PFSK-1 (cell line): ENCODE measurements around the gene YWHAG.

Experiments
- FOXP2 ChIP-seq: optimal IDR thresholded peaks from 2 replicates; pipeline ENCODE3; 2011; ENCODE audit warnings: borderline replicate concordance, control low read depth, inconsistent platforms; ENCODE audit not compliant: insufficient read depth; ENCODE audit errors: extremely low read length, extremely low read depth
- POLR2AphosphoS5 ChIP-seq: IDR thresholded peaks from 2 replicates; pipeline ENCODE4 v1.6.1; 2012; ENCODE audit warnings: low read depth, mild to moderate bottlenecking, control low read depth, low read length, moderate library complexity
- REST ChIP-seq, 2 experiments: IDR thresholded peaks; 2 replicates each; pipeline versions ENCODE4 v1.6.1 to v1.8.0; 2011 to 2012; ENCODE audit warnings: low read depth in 2 of 2, low read length in 2 of 2, control low read depth in 1 of 2, inconsistent platforms in 1 of 2, mild to moderate bottlenecking in 1 of 2, moderate library complexity in 1 of 2; ENCODE audit not compliant: insufficient read depth in 1 of 2
- SIN3A ChIP-seq: IDR thresholded peaks from 2 replicates; pipeline ENCODE4 v1.6.1; 2012; ENCODE audit warnings: mild to moderate bottlenecking, low read length, moderate library complexity, borderline replicate concordance; ENCODE audit not compliant: insufficient read depth
- TAF1 ChIP-seq: IDR thresholded peaks from 2 replicates; pipeline ENCODE4 v1.6.1; 2012; ENCODE audit warnings: low read length, control low read depth, borderline replicate concordance; ENCODE audit not compliant: insufficient read depth

- TF ChIP-seq REST (IDR thresholded peaks at IDR 0.05; ENCODE audit: insufficient read depth in 1 of 2, low read depth in 2 of 2, low read length in 2 of 2) (no peak), POLR2AphosphoS5 (no peak), TAF1 (no peak), SIN3A (no peak), FOXP2 (no peak)
Observed at GRCh38 chr7:76356115-76356514, 2.7 kb downstream of the YWHAG start.
